ENCODE data around the gene VAMP1. TPM values are rescaled to one million over a fixed set of nuclear protein-coding genes. Genes with fewer than 3 reads are reported as not detected.
"Not testable (repeated sequence)": the region's sequence is repeated elsewhere in the genome, so short reads cannot be mapped to it uniquely, and the experiment has no call there.

The VAMP1 gene
- total RNA-seq, 2 donors from 2014 or later: 3.9 to 4.1 TPM

- no peak for DNase-seq
- Histone ChIP-seq H3K27ac (no peak overlapping the region), H3K36me3 (no peaks in the 10 kb centered on the region), H3K9me3 (no peaks in the 10 kb centered on the region), H3K4me1 (no peaks in the 10 kb centered on the region), H3K9ac (ENCODE audit: low read depth in 2 of 2, low read length in 2 of 2) (no peak overlapping the region), H3K4me3 (no peak overlapping the region), H3K27me3 (no peaks in the 10 kb centered on the region)
- no peak for TF ChIP-seq CTCF (IDR thresholded peaks at IDR 0.05)
- intact Hi-C loops (cut with DNase I): no loop called here
Observed at GRCh38 chr12:6434205-6435140, 36.0 kb downstream of the VAMP1 start.

GRCh38 chr12:6432991-6433390, 37.5 kb downstream of the VAMP1 start:
- H3K4me1 ChIP-seq: no peaks in the 10 kb centered on the region
- H3K4me3 ChIP-seq: no peak overlapping the region
- H3K27me3 ChIP-seq: no peaks in the 10 kb centered on the region
- DNase-seq: no peak
- no peak for TF ChIP-seq CTCF (IDR thresholded peaks at IDR 0.05)
- no peak overlapping the region for H3K9ac ChIP-seq (ENCODE audit: low read depth in 2 of 2, low read length in 2 of 2)
- no peaks in the 10 kb centered on the region for H3K36me3 ChIP-seq
- intact Hi-C loops (cut with DNase I): no loop called here
- H3K9me3 ChIP-seq: no peaks in the 10 kb centered on the region
- H3K27ac ChIP-seq: no peak overlapping the region

- Histone ChIP-seq H3K9me3 (no peaks in the 10 kb centered on the region), H3K4me1 (no peaks in the 10 kb centered on the region), H3K36me3 (no peaks in the 10 kb centered on the region), H3K4me3 (no peak overlapping the region), H3K9ac (ENCODE audit: low read depth in 2 of 2, low read length in 2 of 2) (peak overlapping the region; percentile 51 to 55), H3K27me3 (no peaks in the 10 kb centered on the region), H3K27ac (peak overlapping the region; percentile 46)
- TF ChIP-seq CTCF (IDR thresholded peaks at IDR 0.05): no peak
- intact Hi-C loops (cut with DNase I): no loop called here
- DNase-seq: peak; percentile 90
Observed at GRCh38 chr12:6430124-6430989, 40.1 kb downstream of the VAMP1 start.

GRCh38 chr12:6428326-6428725, 42.2 kb downstream of the VAMP1 start:
- Histone ChIP-seq H3K4me3 (no peak overlapping the region), H3K27me3 (no peaks in the 10 kb centered on the region), H3K4me1 (peaks cover 3% of the 10 kb centered on the region), H3K9ac (ENCODE audit: low read depth in 2 of 2, low read length in 2 of 2) (no peak overlapping the region), H3K9me3 (no peaks in the 10 kb centered on the region), H3K36me3 (no peaks in the 10 kb centered on the region), H3K27ac (no peak overlapping the region)
- intact Hi-C loops (cut with DNase I): no loop called here
- TF ChIP-seq CTCF (IDR thresholded peaks at IDR 0.05): no peak
- no peak for DNase-seq

- DNase-seq; intact Hi-C loops (cut with DNase I); H3K4me3 ChIP-seq; H3K27ac ChIP-seq; H3K4me1 ChIP-seq; H3K9ac ChIP-seq (ENCODE audit: low read depth in 2 of 2, low read length in 2 of 2); H3K9me3 ChIP-seq; H3K36me3 ChIP-seq; H3K27me3 ChIP-seq: not testable (repeated sequence)
Observed at GRCh38 chr12:6427796-6428195, 42.7 kb downstream of the VAMP1 start.
